Spleen (tissue), 11 donors: ENCODE results near the gene SHISA9. TPM values are rescaled to one million over a fixed set of nuclear protein-coding genes. Genes with fewer than 3 reads are reported as not detected.

Experiments used
- DNase-seq: peaks from one replicate; pipeline ENCODE4 v3.0.0-alpha.2; 2020
- H3K27ac ChIP-seq, 8 donors: fragments of 200-600 bp; sonication (generic) in 7 of 8; 1 replicate in 4 of 8; 2 replicates in 4 of 8; pipeline versions ENCODE4 v1.5.0 to v1.8.0; 2016 to 2021; ENCODE audit warnings: inconsistent platforms in 4 of 8, mild to moderate bottlenecking in 4 of 8, moderate library complexity in 1 of 8
- H3K27me3 ChIP-seq, 7 donors: fragments of 200-600 bp; sonication (generic) in 6 of 7; replicated peaks in 1 of 7; 1 replicate in 4 of 7; 2 replicates in 3 of 7; pipeline versions ENCODE4 v1.5.0 to v1.8.0; 2016 to 2021; ENCODE audit warnings: inconsistent platforms in 3 of 7, mild to moderate bottlenecking in 1 of 7
- H3K36me3 ChIP-seq, 6 donors: fragments of 200-600 bp; sonication (generic) in 5 of 6; 1 replicate in 4 of 6; 2 replicates in 2 of 6; pipeline versions ENCODE4 v1.5.0 to v1.8.0; 2016 to 2021; ENCODE audit warnings: inconsistent platforms in 2 of 6
- H3K4me1 ChIP-seq, 6 donors: fragments of 200-600 bp; sonication (generic) in 5 of 6; 1 replicate in 3 of 6; 2 replicates in 3 of 6; pipeline versions ENCODE4 v1.5.0 to v1.8.0; 2016 to 2021; ENCODE audit warnings: inconsistent platforms in 3 of 6
- H3K4me3 ChIP-seq, 8 donors: fragments of 200-600 bp; sonication (generic) in 7 of 8; 1 replicate in 4 of 8; 2 replicates in 4 of 8; pipeline versions ENCODE4 v1.5.0 to v1.8.0; 2016 to 2021; ENCODE audit warnings: inconsistent platforms in 4 of 8, mild to moderate bottlenecking in 4 of 8, moderate library complexity in 2 of 8
- H3K9me3 ChIP-seq, 8 donors: fragments of 200-600 bp; sonication (generic) in 7 of 8; 1 replicate in 4 of 8; 2 replicates in 4 of 8; pipeline versions ENCODE4 v1.5.0 to v1.8.0; 2016 to 2021; ENCODE audit warnings: inconsistent platforms in 4 of 8
- POLR2A ChIP-seq, 3 donors: fragments of 450-650 bp; IDR thresholded peaks; one replicate each; pipeline ENCODE4 v1.5.1; 2017; ENCODE audit warnings: antibody characterized with exemption in 3 of 3, mild to moderate bottlenecking in 1 of 3
- POLR2AphosphoS5 ChIP-seq, 3 donors: sonication (generic); formaldehyde crosslinking; IDR thresholded peaks; one replicate each; pipeline ENCODE4 v1.5.1; 2017; ENCODE audit warnings: antibody characterized with exemption in 3 of 3
- WGBS, 5 donors: extraction: QIAGEN DNeasy Blood & Tissue Kit in 3 of 5; methylation state at CpG; one replicate each; pipeline versions ENCODE4 v1.1.5 to v1.1.7; 2013 to 2018; 5-methylcytosine and 5-hydroxymethylcytosine counted together
- intact Hi-C: fragments of 100-400 bp; cut with DNase I; formaldehyde crosslinking; loops from one replicate; pipeline ENCODE4 v1.15.0; 2023; ENCODE audit warnings: low total_unique reads
- polyA plus RNA-seq, 3 donors: library from polyadenylated mRNA; stranded (reverse); fragments of 200-250 nt; gene quantifications; one replicate each; pipeline ENCODE4 v1.2.1, GENCODE V29; 2013
- total RNA-seq, 7 donors: library from RNA; depleted of rRNA in 3 of 7; stranded (reverse); fragments of >200 nt in 3 of 7; fragmentation: NEBNext Ultra II Directional in 4 of 7; extraction: Animal tissue kit (Norgen Biotek cat#: 25700) in 4 of 7; gene quantifications; one replicate each; pipeline versions ENCODE4 v1.1.0 to v1.2.1, GENCODE V29; 2016 to 2021
- TF ChIP-seq, protein P1 (sequence below), 11 experiments: fragments of 200-600 bp in 7 of 11; fragments of 450-650 bp in 4 of 11; sonication (generic) in 4 of 11; IDR thresholded peaks in 8 of 11; conservative IDR thresholded peaks in 3 of 11; 1 replicate in 7 of 11; 2 replicates in 4 of 11; pipeline versions ENCODE4 v1.4.0 to v1.8.0; 2016 to 2021; ENCODE audit warnings: antibody characterized with exemption in 11 of 11, inconsistent platforms in 4 of 11, mild to moderate bottlenecking in 1 of 11
- donor health status: healthy with polysubstance abuse.
- donor health status: DM: no; HTN: no; CAD: no; lungs with moderate emphysema.
- donor health status: DM: no; HTN: no; CAD: no.
- donor health status: Bipolar disorder and iron deficiency.
- donor health status: healthy.
- donor health status: DM: no; HTN: no; CAD: no.
- donor health status: DM: yes; HTN: yes; CAD: no.

The SHISA9 gene
- total and polyA plus RNA-seq, 10 donors = 0.02 to 0.17 (median 0.05) TPM; not detected in 4

DNA sequence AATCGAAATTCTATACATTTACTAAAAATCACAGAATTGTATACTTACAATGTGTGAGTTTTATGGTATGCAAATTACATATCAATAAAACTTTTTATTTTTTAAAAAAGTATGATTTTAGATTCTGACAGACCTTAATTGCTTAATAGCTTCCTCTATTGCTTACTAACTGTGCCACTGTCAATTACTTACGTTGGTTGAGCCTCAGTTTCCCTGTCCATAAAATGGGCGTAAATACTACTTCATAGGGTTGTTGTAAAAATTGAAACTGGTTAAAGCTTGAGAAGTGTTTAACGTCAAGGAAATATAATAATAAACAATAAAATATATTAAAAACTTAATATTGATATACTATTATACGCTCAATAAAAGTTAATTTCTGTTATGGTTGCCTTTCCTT is 203.4 kb downstream of the SHISA9 start:
- WGBS, 5 donors = 62 to 80% (median 74%) methylated on average over 5 of the region's 5 CpGs

DNA sequence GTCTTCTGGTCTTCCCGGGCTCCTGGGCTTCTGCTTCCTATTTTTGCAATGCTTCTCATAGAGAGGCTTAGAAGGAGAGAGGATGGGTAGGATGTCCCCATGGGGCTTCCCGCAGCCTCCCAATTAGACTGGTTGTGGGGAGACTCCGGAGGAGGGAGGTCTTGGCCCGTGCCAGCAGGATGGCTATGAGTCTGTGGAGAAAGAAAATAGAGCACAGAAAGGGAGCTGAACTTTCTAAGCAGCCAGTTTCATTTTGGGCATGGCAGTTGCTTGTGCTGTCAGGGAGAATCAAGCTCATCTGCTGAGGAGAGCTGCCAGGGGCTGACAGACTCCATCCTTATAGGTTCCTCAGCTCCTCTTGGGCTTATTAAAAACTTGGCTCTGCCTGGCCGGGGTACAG is 204.0 kb downstream of the SHISA9 start:
- TF ChIP-seq, protein P1, sequence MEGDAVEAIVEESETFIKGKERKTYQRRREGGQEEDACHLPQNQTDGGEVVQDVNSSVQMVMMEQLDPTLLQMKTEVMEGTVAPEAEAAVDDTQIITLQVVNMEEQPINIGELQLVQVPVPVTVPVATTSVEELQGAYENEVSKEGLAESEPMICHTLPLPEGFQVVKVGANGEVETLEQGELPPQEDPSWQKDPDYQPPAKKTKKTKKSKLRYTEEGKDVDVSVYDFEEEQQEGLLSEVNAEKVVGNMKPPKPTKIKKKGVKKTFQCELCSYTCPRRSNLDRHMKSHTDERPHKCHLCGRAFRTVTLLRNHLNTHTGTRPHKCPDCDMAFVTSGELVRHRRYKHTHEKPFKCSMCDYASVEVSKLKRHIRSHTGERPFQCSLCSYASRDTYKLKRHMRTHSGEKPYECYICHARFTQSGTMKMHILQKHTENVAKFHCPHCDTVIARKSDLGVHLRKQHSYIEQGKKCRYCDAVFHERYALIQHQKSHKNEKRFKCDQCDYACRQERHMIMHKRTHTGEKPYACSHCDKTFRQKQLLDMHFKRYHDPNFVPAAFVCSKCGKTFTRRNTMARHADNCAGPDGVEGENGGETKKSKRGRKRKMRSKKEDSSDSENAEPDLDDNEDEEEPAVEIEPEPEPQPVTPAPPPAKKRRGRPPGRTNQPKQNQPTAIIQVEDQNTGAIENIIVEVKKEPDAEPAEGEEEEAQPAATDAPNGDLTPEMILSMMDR (IDR thresholded peaks at IDR 0.05 in 8 of 11, conservative IDR thresholded peaks at IDR 0.05 in 3 of 11) = no peak
- no peak for TF ChIP-seq POLR2A (IDR thresholded peaks at IDR 0.05)
- no peak for TF ChIP-seq POLR2AphosphoS5 (IDR thresholded peaks at IDR 0.05)
- DNase-seq = no peak
- Histone ChIP-seq H3K4me1 (no peaks in the 10 kb centered on the region), H3K36me3 (no peaks in the 10 kb centered on the region), H3K9me3 (peaks cover 0 to 26% (median 15%) of the 10 kb centered on the region in 8 donors), H3K27me3 (no peaks in the 10 kb centered on the region), H3K27ac (no peak overlapping the region), H3K4me3 (no peak overlapping the region)
- 74 to 89% (median 78%) methylated on average over 5 of the region's 5 CpGs for WGBS, 5 donors
- intact Hi-C loops = no loop called here

More for the DNA sequence above, 203.4 kb downstream of the SHISA9 start:
- no peaks in the 10 kb centered on the region for H3K36me3 ChIP-seq
- TF ChIP-seq, protein P1 (IDR thresholded peaks at IDR 0.05 in 8 of 11, conservative IDR thresholded peaks at IDR 0.05 in 3 of 11) = no peak
- no peak for TF ChIP-seq POLR2AphosphoS5 (IDR thresholded peaks at IDR 0.05)
- no peaks in the 10 kb centered on the region for H3K4me1 ChIP-seq
- intact Hi-C loops = no loop called here
- H3K9me3 ChIP-seq = peaks cover 0 to 26% (median 15%) of the 10 kb centered on the region in 8 donors
- no peak for DNase-seq
- H3K27me3 ChIP-seq = no peaks in the 10 kb centered on the region
- H3K27ac ChIP-seq = no peak overlapping the region
- no peak overlapping the region for H3K4me3 ChIP-seq

DNA sequence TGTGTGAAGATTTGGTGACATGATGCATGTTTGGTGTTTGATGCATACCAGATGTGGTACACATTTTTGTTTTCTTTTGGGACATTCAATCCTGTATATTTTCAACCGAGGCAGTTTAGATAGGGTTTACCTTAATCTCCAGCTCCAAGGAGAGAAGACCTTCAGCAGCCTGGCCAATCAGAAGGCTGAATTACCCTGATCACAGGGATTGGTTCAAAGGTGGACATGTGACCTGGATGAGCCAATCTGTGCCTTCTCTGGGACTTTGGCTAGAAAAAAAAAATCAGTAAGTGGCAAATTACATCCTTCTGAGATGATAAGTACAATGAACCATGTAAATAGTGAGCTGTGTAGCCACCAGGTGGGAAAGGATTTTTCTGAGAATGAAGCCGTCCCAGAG is 205.1 kb downstream of the SHISA9 start:
- Histone ChIP-seq H3K36me3 (no peaks in the 10 kb centered on the region), H3K4me1 (no peaks in the 10 kb centered on the region), H3K27me3 (no peaks in the 10 kb centered on the region), H3K9me3 (peaks cover 0 to 26% (median 15%) of the 10 kb centered on the region in 8 donors), H3K4me3 (no peak overlapping the region), H3K27ac (no peak overlapping the region)
- no peak for DNase-seq
- intact Hi-C loops = no loop called here
- TF ChIP-seq, protein P1 (IDR thresholded peaks at IDR 0.05 in 8 of 11, conservative IDR thresholded peaks at IDR 0.05 in 3 of 11) = no peak
- no peak for TF ChIP-seq POLR2AphosphoS5 (IDR thresholded peaks at IDR 0.05)
- no peak for TF ChIP-seq POLR2A (IDR thresholded peaks at IDR 0.05)
- 80 to 95% (median 94%) methylated on average over 2 of the region's 2 CpGs for WGBS, 5 donors

DNA sequence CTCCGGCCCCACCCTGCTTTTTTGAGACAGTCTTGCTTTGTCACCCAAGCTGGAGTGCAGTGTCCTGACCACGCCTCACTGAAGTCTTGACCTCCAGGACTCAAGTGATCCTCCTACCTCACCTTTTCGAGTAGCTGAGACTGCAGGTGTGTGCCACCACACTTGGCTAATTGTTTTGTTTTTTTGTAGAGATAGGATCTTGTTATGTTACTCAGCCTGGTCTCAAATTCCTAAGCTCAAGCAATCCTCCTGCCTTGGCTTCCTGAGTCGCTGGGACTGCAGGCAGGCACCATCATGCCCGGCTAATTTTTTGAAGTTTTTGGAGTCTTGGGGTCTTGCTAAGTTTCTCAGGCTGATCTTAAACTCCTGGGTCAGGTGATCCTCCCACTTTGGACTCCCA is 206.7 kb downstream of the SHISA9 start:
- H3K36me3 ChIP-seq = no peaks in the 10 kb centered on the region
- no peak overlapping the region for H3K4me3 ChIP-seq
- H3K4me1 ChIP-seq = no peaks in the 10 kb centered on the region
- DNase-seq = no peak
- H3K27me3 ChIP-seq = no peaks in the 10 kb centered on the region
- no peak overlapping the region for H3K27ac ChIP-seq
- peaks cover 0 to 26% (median 15%) of the 10 kb centered on the region in 8 donors for H3K9me3 ChIP-seq
- 76 to 80% (median 77%) methylated on average over 5 of the region's 5 CpGs for WGBS, 5 donors
- intact Hi-C loops = no loop called here
- TF ChIP-seq, protein P1 (IDR thresholded peaks at IDR 0.05 in 8 of 11, conservative IDR thresholded peaks at IDR 0.05 in 3 of 11) = no peak
- TF ChIP-seq POLR2A (IDR thresholded peaks at IDR 0.05) (no peak), POLR2AphosphoS5 (IDR thresholded peaks at IDR 0.05) (no peak)
